KMS-11 (cell line): ENCODE measurements around the gene NR0B2.

Experiments
- H2AFZ ChIP-seq: fragments of 200-600 bp; sonication (generic); 2 replicates; pipeline ENCODE4 v1.6.1; 2016; ENCODE audit warnings: antibody characterized with exemption, mixed run types, low read depth
- H3K27ac ChIP-seq: fragments of 200-600 bp; sonication (generic); 2 replicates; pipeline ENCODE4 v1.6.1; 2016; ENCODE audit warnings: mild to moderate bottlenecking, mixed run types
- H3K27me3 ChIP-seq: fragments of 200-600 bp; sonication (generic); 2 replicates; pipeline ENCODE4 v1.6.1; 2017; ENCODE audit warnings: mild to moderate bottlenecking, low read depth, mixed run types, moderate library complexity; ENCODE audit not compliant: insufficient read depth
- H3K36me3 ChIP-seq: fragments of 200-600 bp; sonication (generic); 2 replicates; pipeline ENCODE4 v1.6.1; 2017; ENCODE audit warnings: mild to moderate bottlenecking, mixed run types; ENCODE audit not compliant: insufficient read depth
- H3K4me1 ChIP-seq: fragments of 200-600 bp; sonication (generic); 2 replicates; pipeline ENCODE4 v1.6.1; 2016; ENCODE audit warnings: mild to moderate bottlenecking, low read depth, mixed run types; ENCODE audit not compliant: poor library complexity, severe bottlenecking
- H3K4me2 ChIP-seq: fragments of 200-600 bp; sonication (generic); 2 replicates; pipeline ENCODE4 v1.7.0; 2016; ENCODE audit warnings: mild to moderate bottlenecking, mixed run types
- H3K4me3 ChIP-seq: fragments of 200-600 bp; sonication (generic); IDR thresholded peaks from 2 replicates; pipeline ENCODE4 v1.6.1; 2017; ENCODE audit warnings: low read depth, low read length, mixed read lengths; ENCODE audit not compliant: insufficient read depth
- H3K79me2 ChIP-seq: fragments of 200-600 bp; sonication (generic); 2 replicates; pipeline ENCODE4 v1.6.1; 2016; ENCODE audit warnings: low read depth, mixed run types; ENCODE audit not compliant: insufficient read depth
- H3K9ac ChIP-seq: fragments of 200-600 bp; sonication (generic); 2 replicates; pipeline ENCODE4 v1.6.1; 2016; ENCODE audit warnings: mild to moderate bottlenecking, mixed run types
- H4K20me1 ChIP-seq: fragments of 200-600 bp; sonication (generic); 2 replicates; pipeline ENCODE4 v1.6.1; 2016; ENCODE audit warnings: mild to moderate bottlenecking, mixed run types; ENCODE audit not compliant: insufficient read depth
- CTCF ChIP-seq: fragments of 200-600 bp; sonication (generic); conservative IDR thresholded peaks from 2 replicates; pipeline ENCODE4 v1.6.1; 2017; ENCODE audit warnings: low read depth, mild to moderate bottlenecking, antibody characterized with exemption, low read length, moderate library complexity, mixed read lengths

The NR0B2 gene

DNA sequence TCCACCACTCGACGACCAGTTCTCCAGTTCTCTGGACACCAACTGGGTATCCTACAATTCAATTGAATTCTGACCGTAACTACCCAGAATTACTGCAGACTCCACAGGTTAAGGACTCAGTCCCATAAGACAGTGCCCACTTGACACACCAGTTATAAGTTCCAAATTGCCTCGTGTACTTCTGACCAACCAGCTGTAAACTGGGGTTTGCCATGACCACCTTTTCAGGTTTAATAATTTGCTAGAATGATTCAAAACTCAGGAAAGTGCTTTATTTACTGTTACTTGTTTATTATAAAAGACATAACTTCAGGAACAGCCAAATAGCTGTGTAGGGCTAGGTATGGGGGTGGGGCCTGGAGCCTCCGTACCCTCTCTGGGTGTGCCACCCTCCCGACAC, 23.0 kb upstream of the NR0B2 start:
- Histone ChIP-seq H3K4me2 (no peak overlapping the region), H3K9ac (no peak overlapping the region), H3K4me3 (no peak overlapping the region), H3K4me1 (no peaks in the 10 kb centered on the region), H3K27ac (no peak overlapping the region), H3K36me3 (no peaks in the 10 kb centered on the region; the same call in 1 of the 2 replicates), H2AFZ (no peak overlapping the region), H4K20me1 (no peaks in the 10 kb centered on the region), H3K27me3 (no peaks in the 10 kb centered on the region), H3K79me2 (peaks cover 5% of the 10 kb centered on the region; the same call in 1 of the 2 replicates)
- TF ChIP-seq CTCF, result no peak

- no peaks in the 10 kb centered on the region; the same call in 1 of the 2 replicates for H3K36me3 ChIP-seq
- H3K4me1 ChIP-seq, result no peaks in the 10 kb centered on the region
- no peak overlapping the region for H3K4me3 ChIP-seq
- no peak overlapping the region for H3K27ac ChIP-seq
- H3K79me2 ChIP-seq, result peaks cover 19% of the 10 kb centered on the region; the same call in 1 of the 2 replicates
- no peak overlapping the region for H3K4me2 ChIP-seq
- H2AFZ ChIP-seq, result no peak overlapping the region
- no peaks in the 10 kb centered on the region for H4K20me1 ChIP-seq
- no peaks in the 10 kb centered on the region for H3K27me3 ChIP-seq
- H3K9ac ChIP-seq, result no peak overlapping the region
- no peak for TF ChIP-seq CTCF
Observed at GRCh38 chr1:26932531-26932930, 18.8 kb upstream of the NR0B2 start.

- Histone ChIP-seq H3K27ac (no peak overlapping the region), H3K36me3 (peaks cover 7% of the 10 kb centered on the region; the same call in 1 of the 2 replicates), H3K79me2 (peaks cover 43% of the 10 kb centered on the region), H3K4me1 (peaks cover 24% of the 10 kb centered on the region), H4K20me1 (no peaks in the 10 kb centered on the region), H3K4me3 (no peak overlapping the region), H2AFZ (no peak overlapping the region), H3K27me3 (no peaks in the 10 kb centered on the region), H3K4me2 (no peak overlapping the region), H3K9ac (no peak overlapping the region)
- no peak for TF ChIP-seq CTCF
Observed at GRCh38 chr1:26923711-26924110, 9.9 kb upstream of the NR0B2 start.

GRCh38 chr1:26922901-26923300, 9.1 kb upstream of the NR0B2 start:
- no peak overlapping the region for H3K4me3 ChIP-seq
- peaks cover 7% of the 10 kb centered on the region; the same call in 1 of the 2 replicates for H3K36me3 ChIP-seq
- no peak overlapping the region for H3K27ac ChIP-seq
- TF ChIP-seq CTCF, result no peak
- no peak overlapping the region for H3K9ac ChIP-seq
- H3K27me3 ChIP-seq, result no peaks in the 10 kb centered on the region
- H2AFZ ChIP-seq, result no peak overlapping the region
- no peaks in the 10 kb centered on the region for H4K20me1 ChIP-seq
- H3K4me2 ChIP-seq, result peak overlapping the region; percentile 89
- H3K79me2 ChIP-seq, result peaks cover 36% of the 10 kb centered on the region
- peaks cover 24% of the 10 kb centered on the region for H3K4me1 ChIP-seq
